Measurements from ENCODE around the gene USP49. TPM values are rescaled to one million over a fixed set of nuclear protein-coding genes. Genes with fewer than 3 reads are reported as not detected.

Gene USP49
- total RNA-seq, 2 experiments from 2014 or later: 8.3 to 8.4 TPM

- Mint-ChIP-seq H3K27me3 (ENCODE audit: low read depth) (no peaks in the 10 kb centered on the region), H3K4me3 (no peak overlapping the region)
- CTCF ChIA-PET: interaction anchor here (0.5 kb wide), 1 partner anchor 362 kb away, joined by 4 read pairs; no protein-coding TSS in a partner anchor
Measured at GRCh38 chr6:41740366-41741162, 154.6 kb downstream of the USP49 start.

More at GRCh38 chr6:41740366-41741162, 154.6 kb downstream of the USP49 start:
- Mint-ChIP-seq H3K27ac (no peak overlapping the region), H3K9me3 (no peaks in the 10 kb centered on the region), H3K4me1 (ENCODE audit: low read depth) (no peaks in the 10 kb centered on the region), H3K36me3 (ENCODE audit: low read depth) (no peaks in the 10 kb centered on the region)
- intact Hi-C loops (cut with micrococcal nuclease): no loop called here
- DNase-seq: no peak

Other genes with a start within 250 kb of the USP49 start
- gene TFEB, start 159.8 kb downstream of the USP49 start, total RNA-seq: 1 to 10 TPM; 5.7 to 7.9 TPM
- gene PGC, start 148.0 kb downstream of the USP49 start, total RNA-seq: not detected
- gene FRS3, start 115.5 kb downstream of the USP49 start, total RNA-seq: 1 to 10 TPM; 4.0 to 4.2 TPM
- gene PRICKLE4, start 114.6 kb downstream of the USP49 start, total RNA-seq: under 1 TPM in 1 of 2 experiments, not detected in 1; 0.52 TPM
- gene TOMM6, start 107.7 kb downstream of the USP49 start, total RNA-seq: 100 to 1,000 TPM; 285 to 299 TPM
- gene MED20, start 25.8 kb upstream of the USP49 start, total RNA-seq: 10 to 100 TPM; 24.0 to 27.4 TPM
- gene BYSL, start 26.1 kb upstream of the USP49 start, total RNA-seq: 10 to 100 TPM; 49.8 TPM
- 1,000 to 10,000 TPM; 1,152 to 1,165 TPM for gene CCND3, start 46.4 kb upstream of the USP49 start, total RNA-seq
- gene TAF8, start 155.1 kb upstream of the USP49 start, total RNA-seq: 10 to 100 TPM; 67.3 to 68.5 TPM
- gene C6orf132, start 247.2 kb upstream of the USP49 start, total RNA-seq: under 1 TPM; 0.12 to 0.14 TPM

All from activated naive CD4-positive, alpha-beta T cell treated with anti-CD3 and anti-CD28 coated beads for 36 hours (primary cell).